Astrocyte (in vitro differentiated cells and primary cell): ENCODE results near the gene ANXA10. TPM values are rescaled to one million over a fixed set of nuclear protein-coding genes. Genes with fewer than 3 reads are reported as not detected.

ENCODE experiments used
- DNase-seq: peaks from one replicate; pipeline ENCODE4 v3.0.0-alpha.2; 2010; ENCODE audit warnings: low read depth
- FAIRE-seq: peaks from 2 replicates; lab custom pipeline; 2011; peaks lifted over from hg19 to GRCh38; lab: Jason Lieb, UNC
- H2AFZ ChIP-seq: 2 replicates; pipeline ENCODE4 v1.6.0; 2012; ENCODE audit warnings: low read depth, low read length, inconsistent platforms
- H3K27ac ChIP-seq: 2 replicates; pipeline ENCODE4 v1.5.1; 2011; ENCODE audit warnings: low read depth, low read length, inconsistent platforms
- H3K27me3 ChIP-seq: 2 replicates; pipeline ENCODE4 v1.6.0; 2011; ENCODE audit warnings: low read length, inconsistent platforms; ENCODE audit not compliant: insufficient read depth
- H3K36me3 ChIP-seq: 2 replicates; pipeline ENCODE4 v1.5.1; 2011; ENCODE audit warnings: low read length, inconsistent platforms; ENCODE audit not compliant: insufficient read depth
- H3K4me1 ChIP-seq: 2 replicates; pipeline ENCODE4 v1.5.1; 2011; ENCODE audit warnings: low read length, inconsistent platforms; ENCODE audit not compliant: insufficient read depth
- H3K4me2 ChIP-seq: 2 replicates; pipeline ENCODE4 v1.6.0; 2012; ENCODE audit warnings: low read length, inconsistent platforms
- H3K4me3 ChIP-seq: 2 replicates; pipeline ENCODE4 v1.5.1; 2011; ENCODE audit warnings: low read depth, mild to moderate bottlenecking, low read length, inconsistent platforms; ENCODE audit not compliant: insufficient read depth
- H3K79me2 ChIP-seq: 2 replicates; pipeline ENCODE4 v1.6.0; 2012; ENCODE audit warnings: mild to moderate bottlenecking, low read length, inconsistent platforms; ENCODE audit not compliant: insufficient read depth
- H3K9ac ChIP-seq: 2 replicates; pipeline ENCODE4 v1.6.0; 2012; ENCODE audit warnings: mild to moderate bottlenecking, low read length, inconsistent platforms
- H3K9me3 ChIP-seq: 2 replicates; pipeline ENCODE4 v1.5.1; 2012; ENCODE audit warnings: low read depth, mild to moderate bottlenecking, low read length, inconsistent platforms; ENCODE audit not compliant: insufficient read depth
- H4K20me1 ChIP-seq: 2 replicates; pipeline ENCODE4 v1.6.0; 2012; ENCODE audit warnings: low read length, inconsistent platforms; ENCODE audit not compliant: insufficient read depth
- H3K27ac Mint-ChIP-seq: one replicate; pipeline ENCODE4 v1.8.0; 2021; ENCODE audit warnings: mild to moderate bottlenecking, mixed read lengths; ENCODE audit not compliant: unreplicated experiment
- H3K27me3 Mint-ChIP-seq: one replicate; pipeline ENCODE4 v1.8.0; 2021; ENCODE audit warnings: low read depth, mixed read lengths; ENCODE audit not compliant: unreplicated experiment
- H3K36me3 Mint-ChIP-seq: one replicate; pipeline ENCODE4 v1.8.0; 2021; ENCODE audit warnings: low read depth, mixed read lengths; ENCODE audit not compliant: unreplicated experiment
- H3K4me1 Mint-ChIP-seq: one replicate; pipeline ENCODE4 v1.8.0; 2021; ENCODE audit warnings: low read depth, mixed read lengths; ENCODE audit not compliant: unreplicated experiment
- H3K4me3 Mint-ChIP-seq: one replicate; pipeline ENCODE4 v1.8.0; 2021; ENCODE audit warnings: mild to moderate bottlenecking, moderate library complexity, mixed read lengths; ENCODE audit not compliant: unreplicated experiment
- H3K9me3 Mint-ChIP-seq: one replicate; pipeline ENCODE4 v1.8.0; 2021; ENCODE audit warnings: mild to moderate bottlenecking, mixed read lengths; ENCODE audit not compliant: unreplicated experiment
- EZH2 ChIP-seq: IDR thresholded peaks from 2 replicates; pipeline ENCODE4 v1.6.1; 2012; ENCODE audit warnings: mild to moderate bottlenecking, low read length, inconsistent platforms; ENCODE audit not compliant: insufficient read depth
- total RNA-seq: library from RNA; stranded (reverse); gene quantifications from 2 replicates; pipeline ENCODE4 v1.2.1, GENCODE V29; 2021
- TF ChIP-seq, protein P1 (sequence below): IDR thresholded peaks from 2 replicates; pipeline ENCODE4 v1.5.1; 2011; ENCODE audit warnings: low read depth, mild to moderate bottlenecking, inconsistent platforms, low read length, moderate library complexity; ENCODE audit not compliant: insufficient read depth

Gene ANXA10
- total RNA-seq, 1 donor from 2014 or later, result not detected

GRCh38 chr4:168164045-168164444, 71.7 kb downstream of the ANXA10 start:
- H3K27me3 Mint-ChIP-seq, result no peaks in the 10 kb centered on the region

GRCh38 chr4:168164915-168165548, 72.7 kb downstream of the ANXA10 start:
- no peak overlapping the region for H3K27ac ChIP-seq
- no peak overlapping the region for H3K4me3 ChIP-seq
- Mint-ChIP-seq H3K4me1 (peaks cover 14% of the 10 kb centered on the region), H3K27ac (no peak overlapping the region), H3K9me3 (peaks cover 3% of the 10 kb centered on the region), H3K4me3 (no peak overlapping the region), H3K27me3 (no peaks in the 10 kb centered on the region), H3K36me3 (no peaks in the 10 kb centered on the region)
- no peaks in the 10 kb centered on the region for H3K36me3 ChIP-seq
- H4K20me1 ChIP-seq, result no peaks in the 10 kb centered on the region
- no peaks in the 10 kb centered on the region for H3K79me2 ChIP-seq
- no peak overlapping the region for H3K4me2 ChIP-seq
- H3K9me3 ChIP-seq, result no peaks in the 10 kb centered on the region
- DNase-seq (no peak), FAIRE-seq (no peak)
- no peak overlapping the region for H2AFZ ChIP-seq
- no peak for TF ChIP-seq EZH2
- TF ChIP-seq, protein P1, sequence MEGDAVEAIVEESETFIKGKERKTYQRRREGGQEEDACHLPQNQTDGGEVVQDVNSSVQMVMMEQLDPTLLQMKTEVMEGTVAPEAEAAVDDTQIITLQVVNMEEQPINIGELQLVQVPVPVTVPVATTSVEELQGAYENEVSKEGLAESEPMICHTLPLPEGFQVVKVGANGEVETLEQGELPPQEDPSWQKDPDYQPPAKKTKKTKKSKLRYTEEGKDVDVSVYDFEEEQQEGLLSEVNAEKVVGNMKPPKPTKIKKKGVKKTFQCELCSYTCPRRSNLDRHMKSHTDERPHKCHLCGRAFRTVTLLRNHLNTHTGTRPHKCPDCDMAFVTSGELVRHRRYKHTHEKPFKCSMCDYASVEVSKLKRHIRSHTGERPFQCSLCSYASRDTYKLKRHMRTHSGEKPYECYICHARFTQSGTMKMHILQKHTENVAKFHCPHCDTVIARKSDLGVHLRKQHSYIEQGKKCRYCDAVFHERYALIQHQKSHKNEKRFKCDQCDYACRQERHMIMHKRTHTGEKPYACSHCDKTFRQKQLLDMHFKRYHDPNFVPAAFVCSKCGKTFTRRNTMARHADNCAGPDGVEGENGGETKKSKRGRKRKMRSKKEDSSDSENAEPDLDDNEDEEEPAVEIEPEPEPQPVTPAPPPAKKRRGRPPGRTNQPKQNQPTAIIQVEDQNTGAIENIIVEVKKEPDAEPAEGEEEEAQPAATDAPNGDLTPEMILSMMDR, result no peak
- no peak overlapping the region for H3K9ac ChIP-seq
- no peaks in the 10 kb centered on the region for H3K4me1 ChIP-seq
- H3K27me3 ChIP-seq, result no peaks in the 10 kb centered on the region

More at GRCh38 chr4:168164045-168164444, 71.7 kb downstream of the ANXA10 start:
- peaks cover 6% of the 10 kb centered on the region for H3K9me3 Mint-ChIP-seq
- Histone ChIP-seq H3K9me3 (no peaks in the 10 kb centered on the region), H3K27me3 (no peaks in the 10 kb centered on the region), H3K79me2 (no peaks in the 10 kb centered on the region), H3K9ac (no peak overlapping the region), H3K4me1 (no peaks in the 10 kb centered on the region), H3K27ac (no peak overlapping the region), H3K36me3 (no peaks in the 10 kb centered on the region), H4K20me1 (no peaks in the 10 kb centered on the region), H2AFZ (no peak overlapping the region), H3K4me3 (no peak overlapping the region), H3K4me2 (no peak overlapping the region)
- DNase-seq, result no peak
- H3K36me3 Mint-ChIP-seq, result no peaks in the 10 kb centered on the region
- peaks cover 14% of the 10 kb centered on the region for H3K4me1 Mint-ChIP-seq
- H3K27ac Mint-ChIP-seq, result no peak overlapping the region
- FAIRE-seq, result no peak
- H3K4me3 Mint-ChIP-seq, result no peak overlapping the region
- TF ChIP-seq, protein P1, result no peak
- no peak for TF ChIP-seq EZH2

- TF ChIP-seq, protein P1, result no peak
- TF ChIP-seq EZH2, result no peak
- Histone ChIP-seq H3K27me3 (no peaks in the 10 kb centered on the region), H3K9ac (no peak overlapping the region), H3K9me3 (no peaks in the 10 kb centered on the region), H2AFZ (no peak overlapping the region), H3K27ac (no peak overlapping the region), H3K4me1 (no peaks in the 10 kb centered on the region), H4K20me1 (no peaks in the 10 kb centered on the region), H3K36me3 (no peaks in the 10 kb centered on the region), H3K79me2 (no peaks in the 10 kb centered on the region), H3K4me3 (no peak overlapping the region), H3K4me2 (no peak overlapping the region)
- H3K9me3 Mint-ChIP-seq, result no peaks in the 10 kb centered on the region
- peaks cover 11% of the 10 kb centered on the region for H3K4me1 Mint-ChIP-seq
- FAIRE-seq (no peak), DNase-seq (peak; percentile 54)
- no peaks in the 10 kb centered on the region for H3K36me3 Mint-ChIP-seq
- no peak overlapping the region for H3K4me3 Mint-ChIP-seq
- H3K27me3 Mint-ChIP-seq, result no peaks in the 10 kb centered on the region
- H3K27ac Mint-ChIP-seq, result no peak overlapping the region
These were observed 75.5 kb downstream of the ANXA10 start for GRCh38 chr4:168167714-168168284.
